ENCODE measurements around the gene HMSD. TPM values are rescaled to one million over a fixed set of nuclear protein-coding genes. Genes with fewer than 3 reads are reported as not detected.
A peak's percentile ranks its signal among the peaks of the same experiment; 100 is the strongest.

HMSD gene
- total and polyA plus RNA-seq, 2 donors (not counting 3 experiments of a cell fraction or from before 2014, with no cell fraction given) = 0.08 TPM; not detected in 1

- peak; percentile 93 for FAIRE-seq
- TF ChIP-seq JUN (IDR thresholded peaks at IDR 0.05; ENCODE audit: borderline replicate concordance, insufficient read depth, insufficient read length, low read depth) = no peak
- TF ChIP-seq MYC (IDR thresholded peaks at IDR 0.05; ENCODE audit: low read depth, low read length) = no peak
- TF ChIP-seq, protein P1, sequence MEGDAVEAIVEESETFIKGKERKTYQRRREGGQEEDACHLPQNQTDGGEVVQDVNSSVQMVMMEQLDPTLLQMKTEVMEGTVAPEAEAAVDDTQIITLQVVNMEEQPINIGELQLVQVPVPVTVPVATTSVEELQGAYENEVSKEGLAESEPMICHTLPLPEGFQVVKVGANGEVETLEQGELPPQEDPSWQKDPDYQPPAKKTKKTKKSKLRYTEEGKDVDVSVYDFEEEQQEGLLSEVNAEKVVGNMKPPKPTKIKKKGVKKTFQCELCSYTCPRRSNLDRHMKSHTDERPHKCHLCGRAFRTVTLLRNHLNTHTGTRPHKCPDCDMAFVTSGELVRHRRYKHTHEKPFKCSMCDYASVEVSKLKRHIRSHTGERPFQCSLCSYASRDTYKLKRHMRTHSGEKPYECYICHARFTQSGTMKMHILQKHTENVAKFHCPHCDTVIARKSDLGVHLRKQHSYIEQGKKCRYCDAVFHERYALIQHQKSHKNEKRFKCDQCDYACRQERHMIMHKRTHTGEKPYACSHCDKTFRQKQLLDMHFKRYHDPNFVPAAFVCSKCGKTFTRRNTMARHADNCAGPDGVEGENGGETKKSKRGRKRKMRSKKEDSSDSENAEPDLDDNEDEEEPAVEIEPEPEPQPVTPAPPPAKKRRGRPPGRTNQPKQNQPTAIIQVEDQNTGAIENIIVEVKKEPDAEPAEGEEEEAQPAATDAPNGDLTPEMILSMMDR (IDR thresholded peaks at IDR 0.05; ENCODE audit: extremely low read depth in 1 of 2, insufficient read depth in 1 of 2, low read depth in 1 of 2, low read length in 2 of 2) = peak; percentile 68 to 82
- Histone ChIP-seq H3K4me1 (ENCODE audit: control insufficient read depth, extremely low read depth, insufficient read depth, low read length) (no peaks in the 10 kb centered on the region), H3K27me3 (ENCODE audit: control insufficient read depth in 2 of 2, insufficient read depth in 2 of 2, low read length in 2 of 2) (peaks cover 14 to 28% of the 10 kb centered on the region in 2 experiments), H3K36me3 (ENCODE audit: control insufficient read depth in 2 of 2, extremely low read depth in 1 of 2, insufficient read depth in 2 of 2, low read length in 2 of 2) (no peaks in the 10 kb centered on the region), H4K20me1 (replicated peaks; ENCODE audit: control insufficient read depth, extremely low read depth, insufficient read depth, low read length) (no peaks in the 10 kb centered on the region), H3K79me2 (ENCODE audit: control insufficient read depth, insufficient read depth, low read length) (no peaks in the 10 kb centered on the region), H3K4me2 (ENCODE audit: insufficient read depth, low read length) (no peak overlapping the region), H3K9ac (replicated peaks; ENCODE audit: extremely low read depth, insufficient read depth, low read length) (no peak overlapping the region), H3K9me3 (replicated peaks; ENCODE audit: control insufficient read depth, insufficient read depth, low read length) (no peaks in the 10 kb centered on the region), H2AFZ (ENCODE audit: low read depth, low read length) (no peak overlapping the region), H3K4me3 (replicated peaks in 1 of 3; ENCODE audit: insufficient read depth in 1 of 3, low read depth in 1 of 3, low read length in 3 of 3) (no peak overlapping the region), H3K9me1 (replicated peaks; ENCODE audit: control insufficient read depth, extremely low read depth, insufficient read depth, low read length) (no peaks in the 10 kb centered on the region), H3K27ac (ENCODE audit: insufficient read depth, low read depth, low read length) (no peak overlapping the region)
- intact Hi-C loops (cut with micrococcal nuclease) (loop anchor here (1.0 to 2.0 kb wide), 2 partner anchors 16 to 31 kb away; no protein-coding TSS in a partner anchor), dilution Hi-C loops (cut with MboI; ENCODE audit: extremely low pct_ligation_motif_present, low sequenced_read_pairs) (no loop called here)
- ChIA-PET POLR2A (no interaction called here), CTCF (interaction anchor here (0.6 to 3.4 kb wide), 25 partner anchors 10 to 452 kb away, joined by 3 to 61 read pairs (median 5); no protein-coding TSS in a partner anchor)
- DNase-seq (ENCODE audit: low read depth, low spot score) = peak; percentile 57
- BruUV-seq (replicated peaks) = no TSS peak
These were observed 14.6 kb downstream of the HMSD start for GRCh38 chr18:63963615-63964256.

DNA sequence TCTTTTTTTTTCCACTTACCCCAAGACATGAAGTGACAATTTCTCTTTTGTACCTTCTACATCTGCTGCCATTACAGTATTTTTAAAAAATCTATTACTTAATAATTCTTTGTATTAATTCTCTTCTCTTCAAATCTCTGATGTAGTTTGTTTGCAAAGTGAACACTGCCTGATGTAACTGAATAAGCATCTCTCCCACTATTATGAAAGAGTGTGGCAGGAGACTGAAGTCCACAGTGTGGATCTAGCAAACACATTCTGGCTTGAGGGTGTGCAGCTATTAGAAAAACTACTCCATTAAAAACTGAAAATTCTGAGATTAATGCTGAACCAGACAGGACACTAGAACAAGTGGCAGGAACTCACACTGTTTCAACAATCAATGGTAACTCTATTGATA is 15.8 kb downstream of the HMSD start:
- BruUV-seq (replicated peaks) = no TSS peak
- Histone ChIP-seq H3K4me1 (ENCODE audit: control insufficient read depth, extremely low read depth, insufficient read depth, low read length) (peaks cover 6% of the 10 kb centered on the region), H3K4me3 (replicated peaks in 1 of 3; ENCODE audit: insufficient read depth in 1 of 3, low read depth in 1 of 3, low read length in 3 of 3) (no peak overlapping the region), H3K9ac (replicated peaks; ENCODE audit: extremely low read depth, insufficient read depth, low read length) (no peak overlapping the region), H3K9me1 (replicated peaks; ENCODE audit: control insufficient read depth, extremely low read depth, insufficient read depth, low read length) (no peaks in the 10 kb centered on the region), H3K36me3 (ENCODE audit: control insufficient read depth in 2 of 2, extremely low read depth in 1 of 2, insufficient read depth in 2 of 2, low read length in 2 of 2) (no peaks in the 10 kb centered on the region), H4K20me1 (replicated peaks; ENCODE audit: control insufficient read depth, extremely low read depth, insufficient read depth, low read length) (no peaks in the 10 kb centered on the region), H3K27ac (ENCODE audit: insufficient read depth, low read depth, low read length) (no peak overlapping the region), H3K4me2 (ENCODE audit: insufficient read depth, low read length) (no peak overlapping the region), H3K79me2 (ENCODE audit: control insufficient read depth, insufficient read depth, low read length) (no peaks in the 10 kb centered on the region), H3K9me3 (replicated peaks; ENCODE audit: control insufficient read depth, insufficient read depth, low read length) (no peaks in the 10 kb centered on the region), H2AFZ (ENCODE audit: low read depth, low read length) (no peak overlapping the region), H3K27me3 (ENCODE audit: control insufficient read depth in 2 of 2, insufficient read depth in 2 of 2, low read length in 2 of 2) (peaks cover 9 to 18% of the 10 kb centered on the region in 2 experiments)
- POLR2A ChIA-PET = no interaction called here
- intact Hi-C loops (cut with micrococcal nuclease) = no loop called here
- no peak for TF ChIP-seq EZH2 (IDR thresholded peaks at IDR 0.05; ENCODE audit: borderline replicate concordance, low read depth, low read length, severe bottlenecking)
- TF ChIP-seq, protein P2, sequence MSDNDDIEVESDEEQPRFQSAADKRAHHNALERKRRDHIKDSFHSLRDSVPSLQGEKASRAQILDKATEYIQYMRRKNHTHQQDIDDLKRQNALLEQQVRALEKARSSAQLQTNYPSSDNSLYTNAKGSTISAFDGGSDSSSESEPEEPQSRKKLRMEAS (IDR thresholded peaks at IDR 0.05; ENCODE audit: insufficient read depth, insufficient read length) = no peak
- TF ChIP-seq JUN (IDR thresholded peaks at IDR 0.05; ENCODE audit: borderline replicate concordance, insufficient read depth, insufficient read length, low read depth) = no peak
- TF ChIP-seq GATA2 (IDR thresholded peaks at IDR 0.05; ENCODE audit: insufficient read depth, insufficient read length, low read depth, low read length) = no peak
- no peak for TF ChIP-seq FOS (IDR thresholded peaks at IDR 0.05; ENCODE audit: borderline replicate concordance, insufficient read depth, low read length)
- TF ChIP-seq, protein P1 (IDR thresholded peaks at IDR 0.05; ENCODE audit: extremely low read depth in 1 of 2, insufficient read depth in 1 of 2, low read depth in 1 of 2, low read length in 2 of 2) = no peak
- dilution Hi-C loops (cut with MboI; ENCODE audit: extremely low pct_ligation_motif_present, low sequenced_read_pairs) = no loop called here
- FAIRE-seq (no peak), DNase-seq (ENCODE audit: low read depth, low spot score) (no peak)
- CTCF ChIA-PET = interaction anchor here (0.6 to 3.4 kb wide), 6 partner anchors 10 to 46 kb away, joined by 3 to 61 read pairs (median 17); no protein-coding TSS in a partner anchor
